ENCODE results near the gene BTAF1. TPM values are rescaled to one million over a fixed set of nuclear protein-coding genes. Genes with fewer than 3 reads are reported as not detected.
A peak's percentile ranks its signal among the peaks of the same experiment; 100 is the strongest.

The BTAF1 gene
- total RNA-seq, 1 donor from 2014 or later, result 29.2 TPM

DNA sequence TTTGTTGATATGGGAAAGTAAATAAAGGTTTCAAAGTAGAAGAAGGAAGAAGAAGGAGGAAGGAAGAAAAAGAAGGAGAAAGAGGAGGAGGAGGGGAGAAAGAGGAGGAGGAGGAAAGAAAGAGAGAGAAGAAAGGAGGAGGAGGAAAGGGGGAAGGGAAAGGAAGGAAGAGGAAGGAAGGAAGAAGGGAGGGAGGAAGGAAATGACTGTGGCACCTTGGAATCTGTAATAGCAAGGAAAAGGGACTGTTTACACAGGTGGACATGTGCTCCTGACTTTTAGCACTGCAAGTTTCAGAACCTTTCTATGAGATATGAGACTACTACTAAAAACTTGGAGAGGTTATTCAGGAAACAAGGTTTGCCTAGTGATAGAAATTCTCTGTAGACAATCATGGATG lies 153.2 kb downstream of the BTAF1 start:
- H3K4me3 ChIP-seq (ENCODE audit: insufficient read depth, low read depth, low read length), result no peak overlapping the region
- no peak for TF ChIP-seq EZH2 (IDR thresholded peaks at IDR 0.05; ENCODE audit: insufficient read depth, low read length)
- TF ChIP-seq, protein P1, sequence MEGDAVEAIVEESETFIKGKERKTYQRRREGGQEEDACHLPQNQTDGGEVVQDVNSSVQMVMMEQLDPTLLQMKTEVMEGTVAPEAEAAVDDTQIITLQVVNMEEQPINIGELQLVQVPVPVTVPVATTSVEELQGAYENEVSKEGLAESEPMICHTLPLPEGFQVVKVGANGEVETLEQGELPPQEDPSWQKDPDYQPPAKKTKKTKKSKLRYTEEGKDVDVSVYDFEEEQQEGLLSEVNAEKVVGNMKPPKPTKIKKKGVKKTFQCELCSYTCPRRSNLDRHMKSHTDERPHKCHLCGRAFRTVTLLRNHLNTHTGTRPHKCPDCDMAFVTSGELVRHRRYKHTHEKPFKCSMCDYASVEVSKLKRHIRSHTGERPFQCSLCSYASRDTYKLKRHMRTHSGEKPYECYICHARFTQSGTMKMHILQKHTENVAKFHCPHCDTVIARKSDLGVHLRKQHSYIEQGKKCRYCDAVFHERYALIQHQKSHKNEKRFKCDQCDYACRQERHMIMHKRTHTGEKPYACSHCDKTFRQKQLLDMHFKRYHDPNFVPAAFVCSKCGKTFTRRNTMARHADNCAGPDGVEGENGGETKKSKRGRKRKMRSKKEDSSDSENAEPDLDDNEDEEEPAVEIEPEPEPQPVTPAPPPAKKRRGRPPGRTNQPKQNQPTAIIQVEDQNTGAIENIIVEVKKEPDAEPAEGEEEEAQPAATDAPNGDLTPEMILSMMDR (IDR thresholded peaks at IDR 0.05; ENCODE audit: insufficient read depth, low read depth, low read length), result no peak
- H3K9ac ChIP-seq (ENCODE audit: low read length), result no peak overlapping the region
- H3K79me2 ChIP-seq (ENCODE audit: insufficient read depth, low read length), result no peaks in the 10 kb centered on the region
- H3K27ac ChIP-seq (ENCODE audit: low read depth, low read length), result no peak overlapping the region
- no peaks in the 10 kb centered on the region for H3K36me3 Mint-ChIP-seq (ENCODE audit: low read depth, unreplicated experiment)
- H4K20me1 ChIP-seq (ENCODE audit: insufficient read depth, low read length), result no peaks in the 10 kb centered on the region
- H3K27me3 Mint-ChIP-seq (ENCODE audit: low read depth, unreplicated experiment), result no peaks in the 10 kb centered on the region
- H3K4me1 ChIP-seq (ENCODE audit: insufficient read depth, low read length), result no peaks in the 10 kb centered on the region
- H3K27ac Mint-ChIP-seq (ENCODE audit: unreplicated experiment), result no peak overlapping the region
- H3K27me3 ChIP-seq (ENCODE audit: insufficient read depth, low read length), result no peaks in the 10 kb centered on the region
- no peak for FAIRE-seq
- H3K4me3 Mint-ChIP-seq (ENCODE audit: unreplicated experiment), result peak overlapping the region; percentile 42
- no peaks in the 10 kb centered on the region for H3K9me3 ChIP-seq (ENCODE audit: insufficient read depth, low read depth, low read length)
- DNase-seq (ENCODE audit: low read depth), result no peak
- H3K36me3 ChIP-seq (ENCODE audit: insufficient read depth, low read length), result no peaks in the 10 kb centered on the region
- no peaks in the 10 kb centered on the region for H3K4me1 Mint-ChIP-seq (ENCODE audit: low read depth, unreplicated experiment)
- no peaks in the 10 kb centered on the region for H3K9me3 Mint-ChIP-seq (ENCODE audit: unreplicated experiment)
- no peak overlapping the region for H2AFZ ChIP-seq (ENCODE audit: low read depth, low read length)
- H3K4me2 ChIP-seq (ENCODE audit: low read length), result no peak overlapping the region

DNA sequence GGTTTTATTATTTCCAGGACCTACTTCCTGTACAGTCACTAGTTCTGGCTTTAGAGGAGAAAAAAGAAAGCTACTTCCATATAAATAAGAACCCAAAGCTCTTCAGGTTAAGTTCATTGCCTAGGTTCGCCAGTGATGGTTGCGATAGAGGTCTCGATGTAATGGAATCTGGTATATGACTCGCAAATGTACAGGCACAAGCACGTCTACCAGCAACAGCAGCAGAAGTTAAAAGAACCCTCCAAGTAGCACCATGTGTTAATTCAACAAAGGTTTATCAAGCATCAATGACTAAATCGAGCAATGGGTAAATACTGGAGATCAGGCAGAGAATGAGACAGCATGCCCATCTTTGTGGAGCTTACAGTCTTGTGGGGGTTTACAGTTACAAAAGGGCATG lies 155.4 kb downstream of the BTAF1 start:
- DNase-seq (ENCODE audit: low read depth) (no peak), FAIRE-seq (no peak)
- Mint-ChIP-seq H3K9me3 (ENCODE audit: unreplicated experiment) (no peaks in the 10 kb centered on the region), H3K27ac (ENCODE audit: unreplicated experiment) (no peak overlapping the region), H3K4me1 (ENCODE audit: low read depth, unreplicated experiment) (peaks cover 6% of the 10 kb centered on the region), H3K4me3 (ENCODE audit: unreplicated experiment) (no peak overlapping the region), H3K27me3 (ENCODE audit: low read depth, unreplicated experiment) (no peaks in the 10 kb centered on the region), H3K36me3 (ENCODE audit: low read depth, unreplicated experiment) (peaks cover 3% of the 10 kb centered on the region)
- Histone ChIP-seq H3K4me1 (ENCODE audit: insufficient read depth, low read length) (no peaks in the 10 kb centered on the region), H3K9ac (ENCODE audit: low read length) (no peak overlapping the region), H3K36me3 (ENCODE audit: insufficient read depth, low read length) (no peaks in the 10 kb centered on the region), H4K20me1 (ENCODE audit: insufficient read depth, low read length) (no peaks in the 10 kb centered on the region), H3K79me2 (ENCODE audit: insufficient read depth, low read length) (no peaks in the 10 kb centered on the region), H2AFZ (ENCODE audit: low read depth, low read length) (no peak overlapping the region), H3K9me3 (ENCODE audit: insufficient read depth, low read depth, low read length) (no peaks in the 10 kb centered on the region), H3K4me2 (ENCODE audit: low read length) (no peak overlapping the region), H3K4me3 (ENCODE audit: insufficient read depth, low read depth, low read length) (no peak overlapping the region), H3K27me3 (ENCODE audit: insufficient read depth, low read length) (no peaks in the 10 kb centered on the region), H3K27ac (ENCODE audit: low read depth, low read length) (no peak overlapping the region)
- TF ChIP-seq, protein P1 (IDR thresholded peaks at IDR 0.05; ENCODE audit: insufficient read depth, low read depth, low read length), result no peak

Other genes with a start within 250 kb of the BTAF1 start
- 55.8 and 56.2 TPM in 2 replicates for gene TNKS2, start 125.3 kb upstream of the BTAF1 start, total RNA-seq
- 1.9 and 3.3 TPM in 2 replicates for gene FGFBP3, start 14.3 kb upstream of the BTAF1 start, total RNA-seq

Measured in astrocyte (in vitro differentiated cells and primary cell).